GM12878 (cell line): Measurements from ENCODE around the gene SLC6A2. TPM values are rescaled to one million over a fixed set of nuclear protein-coding genes. Genes with fewer than 3 reads are reported as not detected.

Experiments
- ATAC-seq: fragments of 200-7000 bp; cut with Tn5 transposase; 3 replicates; pipeline ENCODE4 v1.9.1; 2020; ENCODE audit warnings: mild to moderate bottlenecking, moderate library complexity
- BruUV-seq: library from RNA; stranded (reverse); fragments of 400-500 nt; replicated peaks from 2 replicates; lab custom pipeline; 2021; lab: Mats Ljungman, UMichigan
- CTCF ChIA-PET: fragments of 300-600 bp; sonication (Branson Sonifier 250); formaldehyde crosslinking; extraction: SDS; loops from one replicate; lab custom pipeline; 2021; ENCODE audit warnings: inconsistent platforms; lab: Yijun Ruan, JAX
- POLR2A ChIA-PET: fragments of 350-600 bp; formaldehyde crosslinking; extraction: SDS; loops from one replicate; lab custom pipeline; 2021; ENCODE audit warnings: inconsistent platforms; lab: Charles Lee
- RAD21 ChIA-PET: fragments of 300-600 bp; sonication (Branson Sonifier 250); formaldehyde crosslinking; loops from one replicate; lab custom pipeline; 2023; ENCODE audit warnings: antibody characterized with exemption; ENCODE audit not compliant: unreplicated experiment; lab: Charles Lee
- SMC1A ChIA-PET: fragments of 300-600 bp; sonication (Branson Sonifier 250); formaldehyde crosslinking; loops from one replicate; lab custom pipeline; 2023; ENCODE audit not compliant: unreplicated experiment, uncharacterized antibody; lab: Charles Lee
- DNase-seq: peaks from one replicate; pipeline ENCODE4 v3.0.0-alpha.2; 2011; ENCODE audit warnings: low read depth, low spot score
- FAIRE-seq: peaks from 3 replicates; lab custom pipeline; 2011; peaks lifted over from hg19 to GRCh38; lab: Jason Lieb, UNC
- H2AFZ ChIP-seq: 2 replicates; pipeline ENCODE4 v1.6.0; 2011; ENCODE audit warnings: low read depth, low read length, control low read depth; ENCODE audit not compliant: control insufficient read depth
- H3K27ac ChIP-seq: 2 replicates; pipeline ENCODE4 v1.5.1; 2011; ENCODE audit warnings: control low read depth; ENCODE audit not compliant: control insufficient read depth, insufficient read depth
- H3K27me3 ChIP-seq, 2 experiments: replicated peaks in 1 of 2; 2 replicates each; pipeline versions ENCODE4 v1.6.0 to v1.6.1; 2011; ENCODE audit warnings: low read length in 1 of 2; ENCODE audit not compliant: control insufficient read depth in 2 of 2, insufficient read depth in 2 of 2
- H3K36me3 ChIP-seq, 2 experiments: 2 replicates each; pipeline ENCODE4 v1.5.1; 2011; ENCODE audit warnings: low read length in 1 of 2; ENCODE audit not compliant: control insufficient read depth in 2 of 2, insufficient read depth in 2 of 2
- H3K4me1 ChIP-seq: 2 replicates; pipeline ENCODE4 v1.6.1; 2011; ENCODE audit warnings: mild to moderate bottlenecking, low read length, moderate library complexity, mixed read lengths; ENCODE audit not compliant: control insufficient read depth, insufficient read depth
- H3K4me2 ChIP-seq: 2 replicates; pipeline ENCODE4 v1.6.0; 2011; ENCODE audit warnings: control low read depth; ENCODE audit not compliant: control insufficient read depth, insufficient read depth
- H3K4me3 ChIP-seq: fragments of 200-600 bp; sonication (generic); 2 replicates; pipeline ENCODE4 v1.5.1; 2016
- H3K79me2 ChIP-seq: 2 replicates; pipeline ENCODE4 v1.6.0; 2011; ENCODE audit warnings: low read length; ENCODE audit not compliant: control insufficient read depth, insufficient read depth
- H3K9ac ChIP-seq: 2 replicates; pipeline ENCODE4 v1.8.0; 2011; ENCODE audit warnings: low read length, control low read depth, mixed read lengths; ENCODE audit not compliant: control insufficient read depth, insufficient read depth
- H3K9me3 ChIP-seq: replicated peaks from 3 replicates; pipeline ENCODE4 v1.5.1; 2011; ENCODE audit warnings: mild to moderate bottlenecking, low read length; ENCODE audit not compliant: control insufficient read depth, insufficient read depth
- H4K20me1 ChIP-seq: 2 replicates; pipeline ENCODE4 v1.6.0; 2011; ENCODE audit not compliant: control insufficient read depth, insufficient read depth
- BACH1 ChIP-seq: fragments of 450-650 bp; IDR thresholded peaks from 2 replicates; pipeline ENCODE4 v1.6.1; 2017; ENCODE audit warnings: mild to moderate bottlenecking, borderline replicate concordance
- BCLAF1 ChIP-seq: fragments of 450-650 bp; IDR thresholded peaks from 2 replicates; pipeline ENCODE4 v1.6.1; 2017; ENCODE audit warnings: antibody characterized with exemption, mild to moderate bottlenecking, moderate library complexity
- ESRRA ChIP-seq: IDR thresholded peaks from 2 replicates; pipeline ENCODE4 v1.6.1; 2012; ENCODE audit warnings: mild to moderate bottlenecking, low read length, improper control_type of control experiment
- EZH2 ChIP-seq: IDR thresholded peaks from 2 replicates; pipeline ENCODE4 v1.6.1; 2012; ENCODE audit warnings: low read depth, mild to moderate bottlenecking, control low read depth, inconsistent platforms, low read length, borderline replicate concordance; ENCODE audit not compliant: control insufficient read depth
- IKZF1 ChIP-seq: fragments of 450-650 bp; conservative IDR thresholded peaks from 2 replicates; pipeline ENCODE4 v1.6.1; 2017; ENCODE audit warnings: antibody characterized with exemption, mild to moderate bottlenecking
- MYB ChIP-seq: fragments of 150-350 bp; IDR thresholded peaks from 2 replicates; pipeline ENCODE4 v1.6.1; 2014; ENCODE audit warnings: mild to moderate bottlenecking, low read depth, low read length, borderline replicate concordance
- NR2C2 ChIP-seq: IDR thresholded peaks from 2 replicates; pipeline ENCODE4 v1.6.1; 2011; ENCODE audit warnings: borderline replicate concordance, low read depth; ENCODE audit not compliant: control insufficient read depth, insufficient read length
- PRDM15 ChIP-seq: fragments of 450-650 bp; formaldehyde crosslinking; IDR thresholded peaks from 2 replicates; pipeline ENCODE4 v1.4.0; 2020; ENCODE audit warnings: mild to moderate bottlenecking, moderate library complexity
- SIX5 ChIP-seq: IDR thresholded peaks from 2 replicates; pipeline ENCODE4 v1.6.1; 2011; ENCODE audit warnings: mild to moderate bottlenecking, low read depth, low read length, moderate library complexity; ENCODE audit not compliant: severe bottlenecking
- SPI1 ChIP-seq: IDR thresholded peaks from 2 replicates; pipeline ENCODE4 v1.6.1; 2011; ENCODE audit warnings: low read depth, mild to moderate bottlenecking, low read length, moderate library complexity, borderline replicate concordance; ENCODE audit not compliant: insufficient read depth
- ZBTB40 ChIP-seq: fragments of 450-650 bp; IDR thresholded peaks from 2 replicates; pipeline ENCODE4 v1.6.1; 2016; ENCODE audit warnings: mild to moderate bottlenecking, moderate library complexity, borderline replicate concordance
- ZNF384 ChIP-seq: IDR thresholded peaks from 2 replicates; pipeline ENCODE4 v1.6.1; 2012; ENCODE audit warnings: low read depth, mild to moderate bottlenecking, low read length, improper control_type of control experiment, borderline replicate concordance
- ZZZ3 ChIP-seq: IDR thresholded peaks from 2 replicates; pipeline ENCODE4 v1.6.1; 2011; ENCODE audit warnings: low read depth; ENCODE audit not compliant: control insufficient read depth, insufficient read length
- WGBS: methylation state at CpG from one replicate; pipeline ENCODE4 v1.1.6; 2016; ENCODE audit warnings: low lambda C conversion rate; ENCODE audit not compliant: insufficient replicate concordance, insufficient coverage; ENCODE audit errors: missing lambda C conversion rate; 5-methylcytosine and 5-hydroxymethylcytosine counted together
- in situ Hi-C: fragments of 300-500 bp; cut with MboI; formaldehyde crosslinking; loops from 9 replicates; pipeline ENCODE4 v1.14.3; 2018; ENCODE audit warnings: mixed read lengths
- intact Hi-C: fragments of 100-400 bp; cut with micrococcal nuclease; formaldehyde crosslinking; loops from one replicate; pipeline ENCODE4 v1.14.2; 2022; ENCODE audit not compliant: unreplicated experiment
- polyA plus RNA-seq, 11 experiments: library from polyadenylated mRNA; depleted of rRNA in 4 of 11; unstranded in 6 of 11; stranded (reverse) in 5 of 11; fragments of >200 nt; fragmentation: Nextera tagmentation in 4 of 11; fragmentation: Illumina TruSeq in 1 of 11; extraction: Ambion mirVana in 4 of 11; extraction: Trizol in 1 of 11; gene quantifications; 1 replicate in 1 of 11; 2 replicates in 10 of 11; pipeline versions ENCODE4 v1.2.1 to v1.2.3, GENCODE V29; 2011 to 2016; ENCODE audit warnings: inconsistent platforms in 2 of 11, missing spikeins in 2 of 11, low read depth in 1 of 11
- total RNA-seq, 4 experiments: library from RNA; depleted of rRNA in 3 of 4; stranded (reverse); fragments of >200 nt in 3 of 4; fragmentation: Illumina TruSeq in 1 of 4; extraction: Trizol in 1 of 4; gene quantifications; 2 replicates each; pipeline versions ENCODE4 v1.2.1 to v1.2.3, GENCODE V29; 2013 to 2021

SLC6A2 gene
- total and polyA plus RNA-seq, 10 of the 15 experiments (the other 5 are each of a cell fraction or from before 2014, with no cell fraction given), result not detected

GRCh38 chr16:55713103-55713502, 57.3 kb downstream of the SLC6A2 start:
- Histone ChIP-seq H3K79me2 (no peaks in the 10 kb centered on the region), H3K27me3 (no peaks in the 10 kb centered on the region), H3K9ac (no peak overlapping the region), H4K20me1 (no peaks in the 10 kb centered on the region; the same call in 1 of the 2 replicates), H3K4me2 (no peak overlapping the region), H3K4me3 (no peak overlapping the region), H3K36me3 (no peaks in the 10 kb centered on the region), H2AFZ (no peak overlapping the region), H3K9me3 (no peaks in the 10 kb centered on the region), H3K27ac (no peak overlapping the region), H3K4me1 (no peaks in the 10 kb centered on the region)
- SMC1A ChIA-PET, result interaction anchor here (1.5 kb wide), 1 partner anchor 129 kb away, joined by 5 read pairs; no protein-coding TSS in a partner anchor
- CTCF ChIA-PET, result interaction anchor here (0.9 to 4.9 kb wide), 3 partner anchors 128 to 131 kb away, joined by 4 to 37 read pairs (median 8); no protein-coding TSS in a partner anchor
- RAD21 ChIA-PET, result interaction anchor here (1.5 kb wide), 1 partner anchor 128 kb away, joined by 6 read pairs; no protein-coding TSS in a partner anchor
- ATAC-seq, result peak; percentile 74
- no peak for FAIRE-seq
- BruUV-seq, result no TSS peak
- in situ Hi-C loops (loop anchor here (5.0 kb wide), 1 partner anchor 129 kb away; no protein-coding TSS in a partner anchor), intact Hi-C loops (no loop called here)
- TF ChIP-seq NR2C2, result no peak
- no peak for TF ChIP-seq SIX5
- no peak for TF ChIP-seq MYB
- TF ChIP-seq ZBTB40, result no peak
- no peak for TF ChIP-seq PRDM15 (CRISPR knock-in tag)
- no peak for TF ChIP-seq IKZF1
- no peak for TF ChIP-seq BACH1
- TF ChIP-seq SPI1, result no peak
- TF ChIP-seq ZZZ3, result no peak
- TF ChIP-seq ZNF384, result no peak
- TF ChIP-seq BCLAF1, result no peak
- no peak for TF ChIP-seq ESRRA
- TF ChIP-seq EZH2, result no peak
- no peak for DNase-seq
- 0% methylated on average over 1 of the region's 1 CpG for WGBS
- POLR2A ChIA-PET, result no interaction called here
